Smooth muscle cell (in vitro differentiated cells): ENCODE results near the gene MED26. TPM values are rescaled to one million over a fixed set of nuclear protein-coding genes. Genes with fewer than 3 reads are reported as not detected.

Source experiments
- DNase-seq: peaks from one replicate; lab custom pipeline; 2025; ENCODE audit not compliant: unreplicated experiment; lab: John Stamatoyannopoulos, UW
- H2AFZ ChIP-seq: fragments of 200-600 bp; sonication (generic); 2 replicates; pipeline ENCODE4 v1.6.0; 2016; ENCODE audit warnings: antibody characterized with exemption, low read depth, mild to moderate bottlenecking
- H3F3A ChIP-seq: fragments of 200-600 bp; sonication (generic); 2 replicates; pipeline ENCODE4 v1.6.0; 2017; ENCODE audit warnings: antibody characterized with exemption, low read depth
- H3K27ac ChIP-seq: fragments of 200-600 bp; sonication (generic); 2 replicates; pipeline ENCODE4 v1.5.1; 2016; ENCODE audit warnings: low read depth, mild to moderate bottlenecking
- H3K27me3 ChIP-seq: fragments of 200-600 bp; sonication (generic); 2 replicates; pipeline ENCODE4 v1.6.1; 2016; ENCODE audit warnings: low read depth, mild to moderate bottlenecking
- H3K36me3 ChIP-seq: fragments of 200-600 bp; sonication (generic); 2 replicates; pipeline ENCODE4 v1.5.1; 2016; ENCODE audit warnings: low read depth
- H3K4me1 ChIP-seq: fragments of 200-600 bp; sonication (generic); 2 replicates; pipeline ENCODE4 v1.5.1; 2016; ENCODE audit warnings: low read depth
- H3K4me2 ChIP-seq: fragments of 200-600 bp; sonication (generic); 2 replicates; pipeline ENCODE4 v1.6.0; 2016; ENCODE audit warnings: mild to moderate bottlenecking
- H3K4me3 ChIP-seq: fragments of 200-600 bp; sonication (generic); 2 replicates; pipeline ENCODE4 v1.5.1; 2016; ENCODE audit warnings: mild to moderate bottlenecking
- H3K79me2 ChIP-seq: fragments of 200-600 bp; sonication (generic); 2 replicates; pipeline ENCODE4 v1.6.0; 2016; ENCODE audit warnings: low read depth, mild to moderate bottlenecking
- H3K9ac ChIP-seq: fragments of 200-600 bp; sonication (generic); 2 replicates; pipeline ENCODE4 v1.6.0; 2016; ENCODE audit warnings: low read depth
- H3K9me3 ChIP-seq: fragments of 200-600 bp; sonication (generic); replicated peaks from 2 replicates; pipeline ENCODE4 v1.5.1; 2016; ENCODE audit warnings: low read depth
- H4K20me1 ChIP-seq: fragments of 200-600 bp; sonication (generic); 2 replicates; pipeline ENCODE4 v1.6.0; 2016; ENCODE audit warnings: low read depth
- CTCF ChIP-seq: fragments of 200-600 bp; sonication (generic); IDR thresholded peaks from 2 replicates; pipeline ENCODE4 v1.5.1; 2017; ENCODE audit warnings: borderline replicate concordance, mild to moderate bottlenecking, antibody characterized with exemption; ENCODE audit not compliant: insufficient read depth, poor library complexity, severe bottlenecking
- WGBS: methylation state at CpG from one replicate; pipeline ENCODE4 v1.1.7; 2016; ENCODE audit warnings: low lambda C conversion rate; 5-methylcytosine and 5-hydroxymethylcytosine counted together
- polyA plus RNA-seq: library from polyadenylated mRNA; unstranded; fragments of >200 nt; fragmentation: Nextera tagmentation; extraction: Ambion mirVana; gene quantifications from 2 replicates; pipeline ENCODE4 v1.2.1, GENCODE V29; 2016
- total RNA-seq: library from RNA; depleted of rRNA; stranded (reverse); fragments of >200 nt; gene quantifications from 2 replicates; pipeline ENCODE4 v1.2.3, GENCODE V29; 2014

Gene MED26
- total and polyA plus RNA-seq, 2 experiments from 2014 or later = 6.3 to 9.6 TPM

DNA sequence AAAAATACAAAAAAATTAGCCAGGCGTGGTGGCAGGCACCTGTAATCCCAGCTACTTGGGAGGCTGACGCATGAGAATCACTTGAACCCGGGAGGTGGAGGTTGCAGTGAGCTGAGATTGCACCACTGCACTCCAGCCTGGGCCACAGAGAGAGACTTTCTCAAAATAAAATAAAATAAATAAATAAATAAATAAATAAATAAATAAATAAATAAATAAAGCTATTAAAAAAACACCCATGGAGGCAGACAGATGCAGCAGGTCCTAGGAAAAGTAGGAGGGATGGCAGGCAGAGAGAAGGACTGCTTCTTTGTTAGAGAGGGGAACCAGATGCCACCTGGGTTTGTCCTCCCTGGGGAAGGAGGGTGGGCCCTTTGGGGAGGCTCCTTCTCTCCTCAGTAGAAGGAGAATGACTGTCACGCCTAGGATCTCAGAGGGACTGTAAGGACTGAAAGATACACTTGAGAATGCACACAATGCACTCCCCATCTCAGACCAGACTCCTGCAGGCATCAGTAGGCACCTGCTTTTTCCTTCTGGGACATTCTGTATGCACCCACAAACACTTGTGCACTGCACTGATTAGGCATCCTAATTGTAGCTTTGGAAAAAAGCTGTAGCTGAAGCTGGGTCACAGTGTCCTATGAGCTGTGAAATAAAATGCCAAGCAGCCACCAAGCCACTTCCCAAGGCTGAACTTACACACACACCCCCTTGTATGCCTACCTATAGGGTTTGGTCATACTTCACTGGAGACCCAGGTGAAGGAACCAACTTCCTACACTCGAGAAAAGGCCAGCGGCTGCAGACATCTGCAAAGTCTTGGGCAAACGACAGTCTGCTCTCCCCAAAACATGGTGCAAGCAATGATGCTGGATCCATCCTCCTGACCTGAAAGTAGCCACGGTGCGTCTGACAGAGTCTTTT lies 36.9 kb downstream of the MED26 start:
- Histone ChIP-seq H3K27me3 (no peaks in the 10 kb centered on the region), H3K9me3 (no peaks in the 10 kb centered on the region), H2AFZ (no peak overlapping the region), H3K36me3 (no peaks in the 10 kb centered on the region), H3K9ac (no peak overlapping the region), H3K4me2 (no peak overlapping the region), H3K4me3 (no peak overlapping the region), H3K4me1 (peaks cover 14% of the 10 kb centered on the region), H3F3A (peaks cover 4% of the 10 kb centered on the region), H3K79me2 (peaks cover 96% of the 10 kb centered on the region), H4K20me1 (peaks cover 100% of the 10 kb centered on the region), H3K27ac (no peak overlapping the region)
- WGBS = 98% methylated on average over 9 of the region's 9 CpGs
- TF ChIP-seq CTCF = no peak
- DNase-seq = no peak

DNA sequence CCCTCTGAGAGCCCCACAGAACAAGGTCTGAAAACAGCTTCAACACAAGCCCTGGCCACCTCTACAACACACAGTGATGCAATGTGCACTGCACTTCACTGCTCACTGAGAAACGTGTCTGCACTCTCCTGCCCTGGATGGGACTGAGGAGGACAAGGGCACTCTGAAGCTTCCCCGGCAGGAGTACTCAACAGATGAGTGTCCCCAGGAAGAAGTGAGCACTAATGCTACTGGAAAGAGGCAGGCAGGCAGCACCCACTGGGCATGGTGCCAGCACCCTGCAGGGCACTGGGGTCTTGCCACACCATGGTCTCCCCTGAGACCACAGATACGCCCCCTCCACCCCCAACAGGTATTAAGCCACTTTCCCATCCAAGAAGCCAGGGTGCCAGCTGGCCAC lies 38.1 kb downstream of the MED26 start:
- no peak overlapping the region for H3K27ac ChIP-seq
- no peak overlapping the region for H2AFZ ChIP-seq
- no peaks in the 10 kb centered on the region for H3K9me3 ChIP-seq
- no peaks in the 10 kb centered on the region for H3K36me3 ChIP-seq
- no peak for TF ChIP-seq CTCF
- DNase-seq = no peak
- 77% methylated on average over 3 of the region's 3 CpGs for WGBS
- peaks cover 19% of the 10 kb centered on the region for H3K4me1 ChIP-seq
- H3F3A ChIP-seq = peaks cover 6% of the 10 kb centered on the region
- no peaks in the 10 kb centered on the region for H3K27me3 ChIP-seq
- no peak overlapping the region for H3K4me3 ChIP-seq
- H4K20me1 ChIP-seq = peaks cover 100% of the 10 kb centered on the region
- no peak overlapping the region for H3K9ac ChIP-seq
- peaks cover 96% of the 10 kb centered on the region for H3K79me2 ChIP-seq
- no peak overlapping the region for H3K4me2 ChIP-seq

DNA sequence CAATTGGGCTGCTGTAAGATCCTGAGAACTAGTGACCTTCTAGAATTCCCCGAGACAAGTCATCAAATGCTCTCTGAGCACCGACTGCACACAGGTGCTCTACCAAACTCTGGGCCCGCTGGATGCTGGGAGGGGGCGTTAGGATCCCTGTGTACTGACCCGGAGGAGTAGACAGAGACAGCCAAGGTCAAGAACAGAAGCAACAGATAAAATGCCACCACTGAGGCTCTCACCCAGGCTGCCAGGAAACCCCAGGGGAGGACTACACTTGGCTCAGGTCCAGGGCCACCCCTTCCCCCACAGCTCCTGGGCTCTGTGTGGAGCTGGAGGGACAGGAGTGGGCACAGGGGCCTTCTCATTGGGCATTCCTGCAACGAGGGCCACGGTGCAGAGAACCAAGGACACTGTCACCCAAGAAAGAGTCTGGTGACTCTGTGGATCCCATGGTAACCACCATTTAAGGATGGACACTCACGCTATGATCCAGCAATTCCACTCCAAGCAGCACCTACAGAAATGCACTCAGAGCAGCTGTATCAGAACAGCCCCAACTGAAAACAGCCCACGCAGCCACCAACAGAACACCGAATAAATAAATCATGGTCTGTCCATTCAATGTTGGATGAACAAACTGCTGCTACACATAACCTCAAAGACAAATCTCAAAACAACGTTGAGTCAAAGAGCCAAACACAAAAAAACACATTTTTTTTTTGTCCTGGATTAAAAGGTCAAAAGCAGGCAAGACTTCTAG lies 39.0 kb downstream of the MED26 start:
- Histone ChIP-seq H3K4me2 (peak overlapping the region; percentile 77), H2AFZ (no peak overlapping the region), H3K4me3 (no peak overlapping the region), H3K4me1 (peaks cover 28% of the 10 kb centered on the region), H3K27ac (no peak overlapping the region), H3F3A (peaks cover 6% of the 10 kb centered on the region), H3K27me3 (no peaks in the 10 kb centered on the region), H3K36me3 (no peaks in the 10 kb centered on the region), H3K9ac (no peak overlapping the region), H4K20me1 (peaks cover 100% of the 10 kb centered on the region), H3K9me3 (no peaks in the 10 kb centered on the region), H3K79me2 (peaks cover 95% of the 10 kb centered on the region)
- no peak for TF ChIP-seq CTCF
- 81% methylated on average over 11 of the region's 11 CpGs for WGBS
- no peak for DNase-seq
